Natural killer cell (primary cell): ENCODE measurements around the gene TSPAN1. TPM values are rescaled to one million over a fixed set of nuclear protein-coding genes. Genes with fewer than 3 reads are reported as not detected.

Experiments used
- ATAC-seq, 3 donors: fragments of 150-1000 bp in 2 of 3; fragments of 200-7000 bp in 1 of 3; cut with Tn5 transposase; 1 replicate in 1 of 3; 2 replicates in 2 of 3; pipeline ENCODE4 v1.10.0; 2021; ENCODE audit warnings: mild to moderate bottlenecking in 2 of 3, moderate library complexity in 2 of 3
- DNase-seq, 2 donors: peaks; one replicate each; pipeline versions ENCODE4 v3.0.0 to v3.0.0-alpha.2; 2013 to 2021; ENCODE audit warnings: mixed read lengths in 1 of 2
- H3K27ac ChIP-seq: one replicate; pipeline ENCODE4 v1.5.1; 2013; ENCODE audit warnings: mild to moderate bottlenecking, low read length
- H3K27me3 ChIP-seq: one replicate; pipeline ENCODE4 v1.6.1; 2013; ENCODE audit warnings: low read length; ENCODE audit not compliant: control insufficient read depth, insufficient read depth
- H3K36me3 ChIP-seq: one replicate; pipeline ENCODE4 v1.6.1; 2013; ENCODE audit warnings: low read length; ENCODE audit not compliant: control insufficient read depth, insufficient read depth
- H3K4me1 ChIP-seq: one replicate; pipeline ENCODE4 v1.6.1; 2013; ENCODE audit warnings: low read length; ENCODE audit not compliant: control insufficient read depth, insufficient read depth
- H3K4me3 ChIP-seq: one replicate; pipeline ENCODE4 v1.5.1; 2013; ENCODE audit warnings: low read length
- H3K9me3 ChIP-seq: one replicate; pipeline ENCODE4 v1.6.1; 2013; ENCODE audit warnings: low read length; ENCODE audit not compliant: control insufficient read depth, insufficient read depth
- H3K27ac Mint-ChIP-seq, 2 donors: one replicate each; pipeline ENCODE4 v1.8.0; 2022; ENCODE audit warnings: mild to moderate bottlenecking in 2 of 2, mixed read lengths in 2 of 2, moderate library complexity in 1 of 2
- H3K27me3 Mint-ChIP-seq, 2 donors: one replicate each; pipeline ENCODE4 v1.8.0; 2022; ENCODE audit warnings: low read depth in 2 of 2, mixed read lengths in 2 of 2
- H3K36me3 Mint-ChIP-seq: one replicate; pipeline ENCODE4 v1.8.0; 2022; ENCODE audit warnings: mixed read lengths
- H3K4me1 Mint-ChIP-seq, 2 donors: one replicate each; pipeline ENCODE4 v1.8.0; 2022; ENCODE audit warnings: mixed read lengths in 2 of 2
- H3K4me3 Mint-ChIP-seq: one replicate; pipeline ENCODE4 v1.8.0; 2022; ENCODE audit warnings: mild to moderate bottlenecking, moderate library complexity, mixed read lengths
- H3K9me3 Mint-ChIP-seq, 2 donors: one replicate each; pipeline ENCODE4 v1.8.0; 2022; ENCODE audit warnings: mixed read lengths in 2 of 2
- CTCF ChIP-seq: fragments of 200-600 bp; IDR thresholded peaks from one replicate; pipeline ENCODE4 v1.8.0; 2022; ENCODE audit warnings: antibody characterized with exemption
- WGBS: methylation state at CpG from one replicate; pipeline ENCODE4 v1.1.7; 2013; ENCODE audit warnings: missing lambda C conversion rate; ENCODE audit not compliant: insufficient coverage; 5-methylcytosine and 5-hydroxymethylcytosine counted together
- intact Hi-C: fragments of 100-400 bp; cut with micrococcal nuclease; formaldehyde crosslinking; loops from one replicate; pipeline ENCODE4 v1.14.2; 2022
- total RNA-seq, 4 donors: library from RNA; stranded (reverse); fragments of 120-200 nt in 1 of 4; gene quantifications; one replicate each; pipeline versions ENCODE4 v1.2.3 to v1.2.4, GENCODE V29; 2013 to 2022

The TSPAN1 gene
- total RNA-seq, 3 donors from 2014 or later (not counting 1 experiment from before 2014, with no cell fraction given) = not detected

DNA sequence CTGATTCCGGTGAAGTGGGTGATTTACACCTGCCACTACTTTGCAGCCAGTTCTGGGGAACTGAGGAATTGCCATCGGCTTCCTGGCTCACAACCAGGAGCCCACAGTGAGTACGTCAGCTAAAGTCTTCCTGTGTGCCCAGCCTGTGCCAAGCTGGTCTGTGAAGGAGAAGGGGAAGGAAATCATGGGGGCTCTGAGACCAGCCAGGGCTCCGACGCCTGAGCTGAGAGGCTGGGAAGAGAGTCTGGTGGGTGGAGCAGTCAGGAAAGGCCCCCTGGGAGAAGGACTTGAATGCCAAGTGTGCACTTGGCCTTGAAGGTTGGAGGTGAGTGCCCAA, 29.5 kb downstream of the TSPAN1 start:
- DNase-seq = no peak
- Mint-ChIP-seq H3K4me1 (peaks cover 7 to 17% of the 10 kb centered on the region in 2 donors), H3K27ac (no peak overlapping the region), H3K9me3 (no peaks in the 10 kb centered on the region), H3K27me3 (peaks cover 6 to 7% of the 10 kb centered on the region in 2 donors), H3K36me3 (no peaks in the 10 kb centered on the region), H3K4me3 (peak overlapping the region; percentile 57)
- H3K36me3 ChIP-seq = no peaks in the 10 kb centered on the region
- no peak overlapping the region for H3K27ac ChIP-seq
- intact Hi-C loops = no loop called here
- H3K9me3 ChIP-seq = no peaks in the 10 kb centered on the region
- 68% methylated on average over 5 of the region's 5 CpGs for WGBS
- no peak overlapping the region for H3K4me3 ChIP-seq
- no peak for TF ChIP-seq CTCF
- no peaks in the 10 kb centered on the region for H3K27me3 ChIP-seq
- H3K4me1 ChIP-seq = peaks cover 11% of the 10 kb centered on the region
- ATAC-seq = no peak

GRCh38 chr1:46205141-46205540, 30.3 kb downstream of the TSPAN1 start:
- H3K4me3 ChIP-seq = no peak overlapping the region
- Mint-ChIP-seq H3K27ac (no peak overlapping the region), H3K36me3 (no peaks in the 10 kb centered on the region), H3K9me3 (no peaks in the 10 kb centered on the region), H3K27me3 (peaks cover 6 to 7% of the 10 kb centered on the region in 2 donors), H3K4me3 (no peak overlapping the region), H3K4me1 (peaks cover 7 to 17% of the 10 kb centered on the region in 2 donors)
- H3K27me3 ChIP-seq = no peaks in the 10 kb centered on the region
- ATAC-seq (no peak), DNase-seq (no peak)
- no peak for TF ChIP-seq CTCF
- peaks cover 11% of the 10 kb centered on the region for H3K4me1 ChIP-seq
- H3K9me3 ChIP-seq = no peaks in the 10 kb centered on the region
- H3K27ac ChIP-seq = no peak overlapping the region
- WGBS = 93% methylated on average over 3 of the region's 3 CpGs
- intact Hi-C loops = no loop called here
- no peaks in the 10 kb centered on the region for H3K36me3 ChIP-seq

DNA sequence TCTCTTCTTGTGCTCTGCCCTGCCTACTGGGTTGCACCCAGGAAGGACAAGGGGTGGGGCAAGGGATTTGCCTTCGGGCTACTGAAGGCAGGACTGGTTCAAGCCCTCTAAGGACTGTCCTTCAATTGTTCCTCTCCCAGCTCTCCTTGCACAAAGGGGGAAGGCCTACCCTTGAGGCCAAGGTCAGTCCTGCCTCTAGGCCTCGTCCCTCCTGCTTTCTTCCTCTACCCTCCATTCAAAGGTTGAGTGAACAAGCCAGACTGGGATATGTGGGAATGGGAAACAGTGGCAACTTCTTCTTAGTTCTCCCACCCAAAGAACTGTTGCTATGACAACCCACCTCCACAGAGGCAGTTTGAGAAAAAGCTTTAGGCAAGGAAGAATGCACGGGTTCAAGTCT, 30.9 kb downstream of the TSPAN1 start:
- Histone ChIP-seq H3K27me3 (no peaks in the 10 kb centered on the region), H3K27ac (no peak overlapping the region), H3K9me3 (no peaks in the 10 kb centered on the region), H3K4me3 (no peak overlapping the region), H3K36me3 (no peaks in the 10 kb centered on the region), H3K4me1 (peaks cover 11% of the 10 kb centered on the region)
- intact Hi-C loops = no loop called here
- 88% methylated on average over 2 of the region's 3 CpGs for WGBS
- no peak for DNase-seq
- peaks cover 6 to 7% of the 10 kb centered on the region in 2 donors for H3K27me3 Mint-ChIP-seq
- H3K36me3 Mint-ChIP-seq = no peaks in the 10 kb centered on the region
- no peak for TF ChIP-seq CTCF
- H3K4me1 Mint-ChIP-seq = peaks cover 7 to 17% of the 10 kb centered on the region in 2 donors
- H3K4me3 Mint-ChIP-seq = no peak overlapping the region
- no peaks in the 10 kb centered on the region for H3K9me3 Mint-ChIP-seq
- ATAC-seq = no peak
- H3K27ac Mint-ChIP-seq = no peak overlapping the region

DNA sequence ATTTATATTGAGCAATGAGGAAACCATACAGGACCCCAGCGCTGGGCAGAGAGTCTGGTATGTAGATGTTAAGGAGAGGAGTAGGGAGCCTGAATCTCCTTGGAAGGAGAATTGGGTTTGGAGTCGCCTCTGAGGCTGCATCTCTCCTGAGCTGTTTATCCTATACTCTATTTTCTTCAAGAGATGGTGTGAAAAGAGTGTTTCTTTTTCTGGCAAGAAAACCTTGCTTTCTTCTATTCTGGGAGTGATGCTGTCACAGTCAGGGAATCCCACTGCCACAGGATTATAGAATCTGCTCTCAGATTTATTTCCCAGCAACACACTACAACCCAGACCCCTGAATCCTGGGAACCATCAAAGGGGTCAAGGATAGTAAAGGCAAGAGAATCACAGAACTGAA, 31.5 kb downstream of the TSPAN1 start:
- Mint-ChIP-seq H3K27me3 (peaks cover 6 to 7% of the 10 kb centered on the region in 2 donors), H3K4me3 (no peak overlapping the region), H3K9me3 (no peaks in the 10 kb centered on the region), H3K36me3 (no peaks in the 10 kb centered on the region), H3K4me1 (peaks cover 7 to 17% of the 10 kb centered on the region in 2 donors), H3K27ac (no peak overlapping the region)
- peaks cover 11% of the 10 kb centered on the region for H3K4me1 ChIP-seq
- no peak for ATAC-seq
- DNase-seq = no peak
- no peak overlapping the region for H3K4me3 ChIP-seq
- intact Hi-C loops = no loop called here
- H3K9me3 ChIP-seq = no peaks in the 10 kb centered on the region
- H3K36me3 ChIP-seq = no peaks in the 10 kb centered on the region
- no peak overlapping the region for H3K27ac ChIP-seq
- TF ChIP-seq CTCF = no peak
- WGBS = 100% methylated on average over 1 of the region's 2 CpGs
- no peaks in the 10 kb centered on the region for H3K27me3 ChIP-seq
